K562 treated with DMSO at 1 percent for 12 hours (cell line): ENCODE data around the gene ACAP1. TPM values are rescaled to one million over a fixed set of nuclear protein-coding genes. Genes with fewer than 3 reads are reported as not detected.

Source experiments
- total RNA-seq: library from RNA; unstranded; fragments of 300-600 nt; gene quantifications from 2 replicates; pipeline ENCODE4 v1.2.3, GENCODE V29; 2022; ENCODE audit not compliant: insufficient read depth

Gene ACAP1
- total RNA-seq: 2.4 and 3.7 TPM in 2 replicates

GRCh38 chr17:7336240-7337175 is at the start of gene ACAP1:
ACAP1 (plus strand) TSS chr17:7336529; CDS start chr17:7336735, 206 bp downstream.

GRCh38 chr17:7294614-7295153 is 41.6 kb upstream of the ACAP1 start, which contains the start of gene YBX2:
YBX2 (minus strand) TSS chr17:7294639; CDS start chr17:7294500, 139 bp downstream.

GRCh38 chr17:7306911-7307685 is 29.2 kb upstream of the ACAP1 start, which contains the start of gene EIF5A:
EIF5A (plus strand) TSS chr17:7307628; CDS start chr17:7309636, 2,008 bp downstream.

GRCh38 chr17:7314719-7315569 is 21.4 kb upstream of the ACAP1 start, which contains the start of gene GPS2:
GPS2 (minus strand) TSS chr17:7315360; CDS start chr17:7315052, 308 bp downstream.

GRCh38 chr17:7328840-7329373 is 7.4 kb upstream of the ACAP1 start, which contains the start of gene NEURL4:
NEURL4 (minus strand) TSS chr17:7329335; CDS start chr17:7329312, 23 bp downstream.

GRCh38 chr17:7351665-7352502 is 15.6 kb downstream of the ACAP1 start, which contains the start of gene KCTD11:
KCTD11 (plus strand) TSS chr17:7352162.

GRCh38 chr17:7355053-7355452 is 18.7 kb downstream of the ACAP1 start, which contains the start of gene TMEM95:
TMEM95 (plus strand) TSS chr17:7355156; CDS start chr17:7355205, 49 bp downstream.

GRCh38 chr17:7380855-7381683 is 44.7 kb downstream of the ACAP1 start, which contains the start of gene TNK1:
TNK1 (plus strand) TSS chr17:7381089; CDS start chr17:7382927, 1,838 bp downstream.

GRCh38 chr17:7394452-7395191 is 58.3 kb downstream of the ACAP1 start, which contains the start of gene PLSCR3:
PLSCR3 (minus strand) TSS chr17:7394525; CDS start chr17:7394110, 415 bp downstream.

Other genes starting within 250 kb of the ACAP1 start
- gene ASGR2, start 221.7 kb upstream of the ACAP1 start, total RNA-seq: not detected in 2 replicates
- not detected in 2 replicates for gene ASGR1, start 157.2 kb upstream of the ACAP1 start, total RNA-seq
- 2.6 and 2.8 TPM in 2 replicates for gene DLG4, start 116.7 kb upstream of the ACAP1 start, total RNA-seq
- 256 and 286 TPM in 2 replicates for gene ACADVL, start 116.6 kb upstream of the ACAP1 start, total RNA-seq
- 32.1 and 61.1 TPM in 2 replicates for gene DVL2, start 102.0 kb upstream of the ACAP1 start, total RNA-seq
- 23.0 and 29.8 TPM in 2 replicates for gene PHF23, start 97.1 kb upstream of the ACAP1 start, total RNA-seq
- gene GABARAP, start 94.1 kb upstream of the ACAP1 start, total RNA-seq: 233 and 263 TPM in 2 replicates
- 60.4 and 70.5 TPM in 2 replicates for gene CTDNEP1, start 84.8 kb upstream of the ACAP1 start, total RNA-seq
- 55.2 and 59.1 TPM in 2 replicates for gene ELP5, start 84.3 kb upstream of the ACAP1 start, total RNA-seq
- 15.9 and 34.5 TPM in 2 replicates for gene CLDN7, start 74.1 kb upstream of the ACAP1 start, total RNA-seq
- gene SLC2A4, start 54.8 kb upstream of the ACAP1 start, total RNA-seq: not detected in 2 replicates
- gene YBX2, start 41.9 kb upstream of the ACAP1 start, total RNA-seq: not detected in 2 replicates
- 279 and 294 TPM in 2 replicates for gene EIF5A, start 28.9 kb upstream of the ACAP1 start, total RNA-seq
- 43.1 and 74.6 TPM in 2 replicates for gene GPS2, start 21.2 kb upstream of the ACAP1 start, total RNA-seq
- 7.2 and 16.1 TPM in 2 replicates for gene NEURL4, start 7.2 kb upstream of the ACAP1 start, total RNA-seq
- gene KCTD11, start 15.6 kb downstream of the ACAP1 start, total RNA-seq: 4.2 and 6.3 TPM in 2 replicates
- gene TMEM95, start 18.6 kb downstream of the ACAP1 start, total RNA-seq: not detected in 2 replicates
- 4.7 and 6.0 TPM in 2 replicates for gene TNK1, start 44.6 kb downstream of the ACAP1 start, total RNA-seq
- 7.2 and 9.4 TPM in 2 replicates for gene PLSCR3, start 58.0 kb downstream of the ACAP1 start, total RNA-seq
- 43.4 and 76.9 TPM in 2 replicates for gene TMEM256, start 67.6 kb downstream of the ACAP1 start, total RNA-seq
- 4.4 and 13.0 TPM in 2 replicates for gene NLGN2, start 71.3 kb downstream of the ACAP1 start, total RNA-seq
- gene SPEM1, start 83.8 kb downstream of the ACAP1 start, total RNA-seq: not detected in 2 replicates
- not detected in 2 replicates for gene SPEM2, start 89.1 kb downstream of the ACAP1 start, total RNA-seq
- not detected in 2 replicates for gene SPEM3, start 92.3 kb downstream of the ACAP1 start, total RNA-seq
- gene TMEM102, start 98.9 kb downstream of the ACAP1 start, total RNA-seq: 12.3 and 12.6 TPM in 2 replicates
- gene FGF11, start 103.0 kb downstream of the ACAP1 start, total RNA-seq: 3.8 and 6.1 TPM in 2 replicates
- gene CHRNB1, start 108.5 kb downstream of the ACAP1 start, total RNA-seq: 10.1 and 10.9 TPM in 2 replicates
- gene ZBTB4, start 143.1 kb downstream of the ACAP1 start, total RNA-seq: 1.2 and 5.1 TPM in 2 replicates
- gene SLC35G6, start 144.9 kb downstream of the ACAP1 start, total RNA-seq: not detected in 2 replicates
- gene POLR2A, start 147.8 kb downstream of the ACAP1 start, total RNA-seq: 19.1 and 87.4 TPM in 2 replicates
- 0.73 TPM in 1 of 2 replicates, not detected in the other for gene TNFSF12, start 212.5 kb downstream of the ACAP1 start, total RNA-seq
- gene TNFSF13, start 222.2 kb downstream of the ACAP1 start, total RNA-seq: 2.0 TPM in 1 of 2 replicates, not detected in the other
- gene SENP3, start 225.4 kb downstream of the ACAP1 start, total RNA-seq: 34.6 and 35.9 TPM in 2 replicates
- 29.0 and 33.7 TPM in 2 replicates for gene CD68, start 243.1 kb downstream of the ACAP1 start, total RNA-seq
- gene MPDU1, start 247.3 kb downstream of the ACAP1 start, total RNA-seq: 58.4 and 59.6 TPM in 2 replicates